Lower leg skin (tissue), 3 donors: ENCODE data around the gene ETNK1.

Source experiments
- POLR2A ChIP-seq, 2 donors: fragments of 450-650 bp; IDR thresholded peaks; one replicate each; pipeline ENCODE4 v1.6.1; 2016 to 2017; ENCODE audit warnings: antibody characterized with exemption in 2 of 2, mild to moderate bottlenecking in 1 of 2, moderate library complexity in 1 of 2
- TF ChIP-seq, protein P1 (sequence below), 3 donors: fragments of 450-650 bp; IDR thresholded peaks; one replicate each; pipeline ENCODE4 v1.5.1; 2016; ENCODE audit warnings: antibody characterized with exemption in 3 of 3, mild to moderate bottlenecking in 3 of 3, moderate library complexity in 2 of 3

DNA sequence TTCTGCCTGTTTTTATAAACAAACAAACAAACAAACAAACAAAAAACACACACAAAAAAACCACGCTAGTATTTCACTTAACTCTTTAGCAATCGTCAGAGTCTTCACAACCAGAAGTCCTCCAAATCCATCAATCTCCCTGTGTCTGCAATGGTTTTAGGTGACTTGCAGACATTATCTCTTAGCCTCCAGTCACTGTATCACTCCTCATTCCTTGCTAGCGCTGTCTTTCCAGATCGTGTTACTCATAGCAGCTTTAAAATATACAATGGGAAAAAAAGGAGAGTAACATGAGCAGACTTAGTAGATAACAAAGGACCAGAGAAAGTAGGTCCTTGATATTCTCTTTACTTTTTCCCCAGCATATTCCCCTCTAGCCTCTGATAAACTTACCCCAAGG is 15.5 kb upstream of the ETNK1 start:
- TF ChIP-seq, protein P1, sequence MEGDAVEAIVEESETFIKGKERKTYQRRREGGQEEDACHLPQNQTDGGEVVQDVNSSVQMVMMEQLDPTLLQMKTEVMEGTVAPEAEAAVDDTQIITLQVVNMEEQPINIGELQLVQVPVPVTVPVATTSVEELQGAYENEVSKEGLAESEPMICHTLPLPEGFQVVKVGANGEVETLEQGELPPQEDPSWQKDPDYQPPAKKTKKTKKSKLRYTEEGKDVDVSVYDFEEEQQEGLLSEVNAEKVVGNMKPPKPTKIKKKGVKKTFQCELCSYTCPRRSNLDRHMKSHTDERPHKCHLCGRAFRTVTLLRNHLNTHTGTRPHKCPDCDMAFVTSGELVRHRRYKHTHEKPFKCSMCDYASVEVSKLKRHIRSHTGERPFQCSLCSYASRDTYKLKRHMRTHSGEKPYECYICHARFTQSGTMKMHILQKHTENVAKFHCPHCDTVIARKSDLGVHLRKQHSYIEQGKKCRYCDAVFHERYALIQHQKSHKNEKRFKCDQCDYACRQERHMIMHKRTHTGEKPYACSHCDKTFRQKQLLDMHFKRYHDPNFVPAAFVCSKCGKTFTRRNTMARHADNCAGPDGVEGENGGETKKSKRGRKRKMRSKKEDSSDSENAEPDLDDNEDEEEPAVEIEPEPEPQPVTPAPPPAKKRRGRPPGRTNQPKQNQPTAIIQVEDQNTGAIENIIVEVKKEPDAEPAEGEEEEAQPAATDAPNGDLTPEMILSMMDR (IDR thresholded peaks at IDR 0.05): no peak
- no peak for TF ChIP-seq POLR2A (IDR thresholded peaks at IDR 0.05)
